Measurements from ENCODE around the gene ITK.

The ITK gene

DNA sequence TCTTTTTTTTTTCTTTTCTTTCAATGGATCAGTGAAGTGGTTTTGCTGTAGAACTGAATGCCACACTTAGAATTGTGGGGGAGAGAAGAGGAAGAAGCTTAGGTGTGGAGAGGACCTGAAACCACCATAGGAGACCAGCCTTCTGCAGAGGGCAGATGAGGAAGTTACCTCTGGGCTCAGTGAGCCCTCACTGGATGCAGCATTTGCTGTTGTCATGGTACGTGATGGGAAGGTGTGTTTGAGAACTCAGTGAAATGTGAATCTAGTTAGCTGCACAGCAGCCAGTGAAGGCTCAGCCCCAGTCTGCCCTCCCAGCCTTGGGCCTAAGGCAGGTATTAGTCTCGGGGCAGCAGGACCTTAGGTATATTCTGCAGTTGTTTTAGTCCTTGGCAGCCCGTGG, 102.8 kb downstream of the ITK start:
- no peak for DNase-seq (ENCODE audit: low read depth)

DNA sequence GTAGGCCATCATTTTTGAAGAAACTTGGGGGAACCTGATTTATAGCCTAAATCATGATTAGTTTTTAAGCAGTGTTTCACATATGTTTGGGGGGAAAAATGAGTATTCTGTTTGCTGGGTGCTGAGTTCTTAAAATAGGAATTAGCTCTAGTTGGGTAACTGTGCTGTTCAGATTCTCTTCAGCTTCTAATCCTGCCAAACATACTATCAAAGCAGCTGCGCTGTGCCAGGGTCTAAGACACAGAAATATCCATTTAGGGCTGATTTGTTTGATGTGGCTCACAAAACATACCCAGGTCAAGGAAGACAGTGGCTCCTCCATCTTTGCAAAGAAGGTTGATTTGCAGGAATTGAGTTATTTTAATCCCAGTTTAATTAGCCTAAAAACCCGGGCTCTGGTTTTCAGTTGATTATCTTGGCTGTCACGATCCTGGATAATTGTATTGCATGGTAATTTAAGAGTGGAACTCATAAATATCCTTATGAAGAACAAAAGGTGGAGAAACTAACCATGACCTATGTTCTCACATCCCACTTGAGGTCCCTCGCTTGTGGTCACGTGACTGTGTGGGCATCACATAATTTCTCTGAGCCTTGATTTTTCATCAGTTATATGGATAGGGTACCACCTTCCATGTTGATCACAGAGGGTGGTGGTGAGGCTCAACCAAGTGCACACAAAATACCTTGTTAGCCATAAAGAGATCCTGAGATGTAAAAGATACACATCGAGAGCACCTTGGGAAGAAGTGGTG, 104.0 kb downstream of the ITK start:
- DNase-seq (ENCODE audit: low read depth), result no peak

DNA sequence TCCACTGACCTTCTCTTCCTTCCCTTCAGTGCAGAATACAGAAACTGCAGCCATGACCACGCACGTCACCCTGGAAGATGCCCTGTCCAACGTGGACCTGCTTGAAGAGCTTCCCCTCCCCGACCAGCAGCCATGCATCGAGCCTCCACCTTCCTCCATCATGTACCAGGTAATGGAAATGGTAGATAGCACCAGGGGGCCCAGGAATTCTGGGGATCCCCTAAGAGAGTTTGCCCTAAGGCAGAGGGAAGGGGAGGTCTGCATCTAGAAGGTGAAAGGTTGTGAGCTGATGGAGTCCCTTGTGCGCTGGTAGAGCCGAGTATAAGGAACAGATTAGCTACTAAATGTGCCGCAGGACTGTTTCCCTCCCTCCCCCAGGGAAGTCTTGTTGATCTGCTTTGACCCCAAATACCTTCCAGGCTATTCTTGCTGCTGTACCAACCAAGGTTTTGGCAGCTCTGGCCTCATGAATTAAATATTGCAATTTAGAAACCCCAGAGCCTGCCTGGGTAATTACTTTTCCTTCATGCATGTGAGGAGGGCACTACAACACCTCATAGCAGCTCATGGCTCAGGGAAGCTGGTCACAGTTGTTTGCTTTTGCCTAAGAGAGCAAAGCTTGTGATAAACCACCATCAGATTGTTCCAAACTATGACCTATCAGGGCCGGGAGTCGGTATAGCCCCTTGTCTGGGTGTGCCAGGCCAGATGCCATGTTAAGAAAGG, 104.8 kb downstream of the ITK start:
- no peak for DNase-seq (ENCODE audit: low read depth)

DNA sequence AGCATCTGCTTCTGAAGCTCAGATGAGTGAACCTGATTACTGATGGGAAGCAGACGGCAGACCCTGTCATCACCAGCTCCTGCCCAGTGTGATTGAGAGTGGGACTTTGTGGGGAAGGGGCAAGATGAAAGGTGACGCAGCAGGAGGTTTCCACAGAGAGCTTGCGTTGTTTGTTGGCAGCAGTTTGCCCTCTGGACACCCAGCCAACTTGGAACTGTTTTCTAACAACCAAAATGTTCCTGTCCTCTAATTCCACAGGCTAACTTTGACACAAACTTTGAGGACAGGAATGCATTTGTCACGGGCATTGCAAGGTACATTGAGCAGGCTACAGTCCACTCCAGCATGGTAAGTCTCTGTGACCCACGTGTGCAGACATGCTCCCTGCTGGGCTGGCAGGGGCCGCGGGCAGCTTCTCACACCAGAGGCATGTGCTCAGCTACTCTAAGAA, 106.1 kb downstream of the ITK start:
- DNase-seq (ENCODE audit: low read depth), result no peak

DNA sequence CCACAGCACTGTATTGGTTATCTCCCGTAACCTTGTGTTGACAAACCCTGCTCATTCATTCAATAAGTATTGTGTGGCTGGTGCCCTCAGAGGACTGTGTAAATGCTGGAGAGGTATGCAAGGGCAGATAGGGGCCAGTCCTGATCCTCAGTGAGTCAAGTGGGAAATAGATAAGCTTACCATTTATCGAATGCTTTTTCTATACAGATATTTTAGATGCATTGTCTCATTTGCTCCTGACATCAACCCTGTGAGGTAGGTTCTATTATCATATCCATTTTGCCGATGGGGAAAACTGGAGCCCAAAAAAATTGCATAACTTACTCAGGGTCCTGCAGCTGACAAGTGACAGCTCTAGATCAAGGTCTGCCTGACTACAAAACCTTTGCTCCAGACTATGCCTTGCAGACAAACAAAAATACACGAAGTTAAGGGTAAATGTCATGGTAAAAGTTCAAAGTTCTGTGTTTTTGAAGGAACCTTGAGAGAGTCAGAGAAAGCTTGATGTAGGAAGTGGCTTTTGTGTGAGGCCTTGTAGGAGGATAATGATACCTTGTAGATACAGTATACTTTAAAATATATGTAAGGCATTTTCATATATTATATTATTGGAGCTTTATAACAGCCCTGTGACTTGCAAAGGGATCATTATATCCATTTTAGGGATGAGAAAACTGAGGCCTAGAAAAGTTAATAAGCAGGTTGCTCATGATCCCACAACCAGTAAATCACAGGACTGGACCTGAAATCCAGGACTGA, 107.9 kb downstream of the ITK start:
- no peak for DNase-seq (ENCODE audit: low read depth)

DNA sequence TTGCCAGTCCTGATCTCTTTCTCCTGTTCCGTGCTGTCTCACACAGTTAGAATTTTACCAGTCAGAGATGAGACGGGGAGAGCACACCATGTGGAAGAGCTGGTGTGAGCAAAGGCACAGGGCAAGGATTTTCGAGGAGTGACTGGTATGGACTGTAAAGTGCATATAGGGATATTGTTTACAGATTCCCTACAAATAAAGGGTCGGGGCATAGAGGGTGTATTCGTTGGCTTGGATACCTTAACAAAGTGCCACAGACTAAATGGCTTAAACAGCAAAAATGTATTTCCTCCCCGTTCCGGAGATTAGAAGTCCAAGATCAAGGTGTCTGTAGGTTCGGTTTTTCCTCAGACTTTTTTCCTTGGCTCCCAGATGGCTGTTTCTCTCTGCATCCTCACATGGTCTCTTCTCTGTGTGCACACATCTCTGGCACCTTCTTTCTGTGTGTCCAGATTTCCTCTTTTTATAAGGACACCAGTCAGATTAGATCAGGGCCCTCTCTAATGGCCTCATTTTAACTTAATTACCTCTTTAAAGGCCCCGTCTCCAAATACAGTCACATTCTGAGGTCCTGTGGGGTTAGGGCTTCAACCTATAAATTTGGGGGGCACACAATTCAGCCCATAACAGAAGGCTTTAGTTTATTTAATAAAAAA, 108.7 kb downstream of the ITK start:
- no peak for DNase-seq (ENCODE audit: low read depth)

DNA sequence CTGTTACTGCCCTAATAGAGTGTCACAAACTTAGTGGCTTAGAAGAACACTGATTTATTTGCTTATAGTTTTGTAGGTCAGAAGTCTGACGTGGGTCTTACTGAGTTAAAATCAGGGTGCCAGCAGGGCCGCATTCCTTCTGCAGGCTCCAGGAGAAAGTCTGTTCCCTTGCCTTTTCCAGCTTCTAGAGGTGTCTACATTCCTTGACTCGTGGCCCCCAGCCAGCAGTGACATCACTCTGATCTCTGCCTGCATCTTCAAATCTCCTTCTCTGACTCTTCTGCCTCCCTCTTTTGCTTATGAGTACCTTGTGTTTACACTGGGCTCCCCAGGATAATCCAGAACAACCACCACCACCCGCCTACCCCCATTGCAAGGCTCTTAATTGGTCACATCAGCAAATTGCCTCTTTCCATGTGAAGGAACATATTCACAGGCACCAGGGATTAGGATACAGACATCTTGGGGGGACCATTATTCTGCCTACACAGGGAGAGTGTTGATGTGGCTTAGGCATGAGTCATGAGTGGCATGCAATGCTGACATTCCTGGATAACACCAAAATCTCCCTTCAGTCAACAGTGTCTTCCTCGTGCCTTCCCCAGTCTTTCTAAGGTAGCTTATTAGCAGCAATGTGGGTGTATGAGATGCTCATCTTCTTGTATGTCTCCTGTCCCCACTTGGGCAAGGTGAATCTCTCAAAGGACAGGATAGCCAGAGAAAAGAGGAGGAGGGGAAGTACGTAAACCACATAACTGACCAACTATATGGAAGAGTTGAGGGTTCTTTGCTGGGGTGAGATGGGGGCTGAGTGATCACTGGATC, 109.7 kb downstream of the ITK start:
- DNase-seq (ENCODE audit: low read depth), result no peak

DNA sequence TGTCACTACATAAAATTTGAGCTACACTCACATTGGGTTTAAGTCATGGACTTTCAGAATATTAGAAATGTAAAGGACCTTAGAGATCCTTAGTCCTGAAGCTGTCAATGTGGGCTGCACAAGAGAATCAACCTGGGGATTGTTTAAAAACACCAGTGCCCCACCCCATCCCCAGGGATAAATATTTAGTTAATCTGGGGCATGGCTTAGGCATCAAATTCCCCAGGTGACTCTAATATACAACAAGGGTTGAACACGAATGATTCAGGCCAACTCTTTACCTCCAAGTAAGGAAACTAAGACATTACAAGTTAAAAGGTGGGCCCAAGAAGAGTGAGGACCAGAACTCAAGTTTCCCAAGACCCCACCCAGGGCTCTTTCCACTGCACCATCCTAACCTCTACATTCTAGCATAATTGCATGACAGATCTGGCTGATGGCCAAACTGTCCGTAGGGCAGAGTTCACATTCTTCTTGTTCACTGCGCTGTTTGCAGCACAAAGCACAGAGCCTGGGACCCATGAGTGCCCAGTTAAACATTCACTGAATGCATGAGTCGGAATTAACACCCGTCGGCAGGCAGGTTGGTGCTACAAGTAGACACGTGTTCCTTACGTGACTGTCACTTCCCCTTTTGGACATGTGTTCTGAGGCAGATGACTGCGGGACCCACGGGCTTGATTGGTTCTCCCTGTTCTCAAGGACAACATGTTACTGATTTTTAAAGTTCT, 110.5 kb downstream of the ITK start:
- DNase-seq (ENCODE audit: low read depth), result no peak

DNA sequence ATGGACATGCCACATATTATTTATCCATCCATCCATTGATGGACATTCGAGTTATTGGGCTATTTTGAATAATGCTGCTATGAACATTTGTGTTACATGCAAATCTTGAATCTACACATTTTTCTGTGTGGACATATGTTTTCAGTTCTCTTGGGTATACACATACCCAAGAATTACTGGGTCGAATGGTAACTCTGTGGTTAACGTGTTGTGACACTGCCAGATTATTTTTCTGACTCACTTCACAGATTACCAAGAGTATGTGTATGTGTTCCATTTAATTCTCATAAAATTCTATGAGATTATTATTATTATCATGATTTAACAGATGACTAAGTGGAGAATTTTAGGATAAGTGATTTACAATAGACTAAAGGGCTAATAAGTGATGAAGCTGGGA, 112.0 kb downstream of the ITK start:
- DNase-seq (ENCODE audit: low read depth), result no peak

DNA sequence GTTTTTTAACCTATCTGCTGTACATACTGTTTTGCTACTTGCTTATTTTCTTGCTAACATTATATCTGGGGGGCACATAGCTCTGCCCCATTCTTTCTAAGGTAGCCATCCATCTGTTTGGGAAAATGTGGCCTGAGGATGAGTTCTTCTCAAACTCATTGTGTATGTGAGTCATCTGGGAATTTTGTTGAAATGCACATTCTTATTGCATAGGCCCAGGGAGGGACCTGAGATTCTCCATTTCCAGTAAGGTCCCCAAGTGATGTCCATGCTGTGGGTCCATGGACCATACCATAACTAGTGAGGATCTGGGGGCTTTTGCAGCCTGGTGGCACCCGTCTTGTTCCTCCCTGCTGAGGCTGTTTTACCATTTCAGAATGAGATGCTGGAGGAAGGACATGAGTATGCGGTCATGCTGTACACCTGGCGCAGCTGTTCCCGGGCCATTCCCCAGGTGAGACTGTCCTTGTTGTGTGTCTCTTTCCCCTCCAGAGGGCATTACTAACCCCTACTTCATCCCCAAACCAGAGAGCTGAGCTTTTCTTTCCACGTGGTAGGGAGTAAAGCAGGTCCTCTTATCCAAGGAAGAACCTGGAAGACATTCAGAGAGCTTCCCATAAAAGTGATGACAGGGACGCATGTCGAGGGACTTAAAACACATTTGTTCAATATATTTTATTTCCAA, 113.9 kb downstream of the ITK start:
- no peak for DNase-seq (ENCODE audit: low read depth)

DNA sequence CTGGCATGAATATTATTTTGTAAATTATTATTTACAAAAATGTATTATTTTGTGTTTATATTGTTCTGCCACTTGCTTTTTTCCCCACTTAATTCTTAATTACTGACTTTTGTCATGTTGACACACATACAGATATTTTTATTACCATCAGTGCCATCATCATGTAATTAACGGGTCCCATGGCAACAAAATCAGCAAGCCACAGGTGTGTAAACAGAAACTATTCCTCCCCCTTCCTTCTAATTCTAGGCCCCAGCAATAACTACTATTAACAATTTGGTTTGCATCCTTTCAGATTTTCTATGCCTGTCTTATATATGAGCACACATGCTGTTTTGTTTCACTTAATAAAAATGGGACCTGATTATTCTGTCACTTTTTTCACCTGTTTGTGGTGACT, 114.6 kb downstream of the ITK start:
- no peak for DNase-seq (ENCODE audit: low read depth)

DNA sequence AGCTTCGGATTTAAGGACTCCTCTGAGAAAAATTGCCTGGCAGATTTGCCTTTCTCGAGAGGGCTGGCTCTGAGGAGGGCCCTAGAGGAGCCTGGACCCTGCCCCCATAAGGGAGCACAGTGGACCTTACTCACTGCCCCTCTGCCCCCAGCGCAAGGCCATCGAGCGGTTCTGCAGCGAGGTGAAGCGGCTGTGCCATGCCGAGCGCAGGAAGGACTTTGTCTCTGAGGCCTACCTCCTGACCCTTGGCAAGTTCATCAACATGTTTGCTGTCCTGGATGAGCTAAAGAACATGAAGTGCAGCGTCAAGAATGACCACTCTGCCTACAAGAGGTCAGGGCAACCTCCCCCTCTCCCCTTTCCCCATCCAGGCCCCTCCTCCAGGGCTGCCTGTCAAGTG, 119.9 kb downstream of the ITK start:
- no peak for DNase-seq (ENCODE audit: low read depth)

DNA sequence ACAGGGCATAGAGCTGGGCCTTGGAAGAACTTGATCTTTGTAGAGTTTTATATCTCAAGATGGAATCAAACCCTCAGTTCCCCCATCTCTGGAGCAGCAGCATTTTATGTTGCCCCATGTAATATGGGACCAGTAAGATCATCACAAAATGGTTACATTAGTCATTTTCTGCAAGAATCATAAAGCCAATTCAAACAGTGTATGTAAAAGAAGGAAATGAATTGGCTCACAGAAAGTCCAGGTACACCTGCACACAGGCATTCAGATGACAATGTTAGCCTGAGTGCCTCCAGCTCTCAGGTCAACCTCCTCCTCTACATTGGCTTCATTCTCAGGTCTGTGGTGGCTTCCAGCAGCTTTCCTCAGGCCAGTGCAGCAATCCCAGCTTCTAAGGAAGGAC, 120.4 kb downstream of the ITK start:
- no peak for DNase-seq (ENCODE audit: low read depth)

DNA sequence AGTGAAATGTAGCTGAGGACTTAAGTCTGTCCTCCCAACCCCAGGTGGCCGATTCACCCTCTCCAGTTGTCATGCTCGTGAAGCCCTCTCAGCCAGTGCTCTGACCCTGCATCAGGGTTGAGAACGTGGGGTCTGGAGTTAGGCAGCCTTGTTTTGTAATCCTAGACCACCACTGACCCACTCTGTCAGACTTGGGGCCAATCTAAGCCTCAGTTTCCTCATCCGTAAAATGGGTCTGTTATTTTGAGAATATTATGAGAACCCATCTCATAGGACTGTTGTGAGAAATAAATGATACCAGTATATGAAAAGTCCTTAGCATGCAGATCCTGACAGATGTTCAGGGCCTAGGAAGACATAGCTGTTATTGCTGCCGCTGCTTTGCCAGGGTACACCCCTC, 122.4 kb downstream of the ITK start:
- no peak for DNase-seq (ENCODE audit: low read depth)

DNA sequence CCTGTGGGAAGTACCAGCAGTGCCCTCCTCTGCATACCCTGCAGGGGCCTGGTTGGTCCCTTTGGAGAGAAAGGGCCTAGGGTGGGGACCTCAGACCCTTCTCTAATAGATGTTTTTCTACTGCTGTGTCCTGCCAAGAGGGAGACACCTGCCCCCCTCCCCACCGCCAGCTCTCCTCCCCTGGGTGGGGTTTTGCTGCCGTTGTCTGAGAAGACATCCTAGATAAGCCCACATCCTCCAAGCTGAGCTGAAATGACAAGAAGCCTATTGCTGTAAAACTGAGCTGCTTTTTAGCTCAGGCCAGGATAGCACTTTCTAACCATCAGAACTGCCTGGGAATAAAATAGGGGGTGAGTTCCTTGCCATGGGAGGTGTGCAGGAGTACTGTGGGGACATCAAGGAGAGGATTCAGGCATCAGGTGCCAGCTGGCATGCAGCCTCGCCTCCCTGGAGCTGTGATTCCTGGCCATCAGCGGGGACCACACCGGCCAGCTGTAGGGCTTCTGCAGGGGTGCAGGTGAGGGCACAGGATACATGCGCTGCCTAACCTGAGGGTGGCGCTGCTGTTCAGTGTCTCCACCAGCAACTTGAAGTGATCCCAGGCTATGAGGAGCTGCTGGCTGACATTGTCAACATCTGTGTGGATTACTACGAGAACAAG, 123.2 kb downstream of the ITK start:
- no peak for DNase-seq (ENCODE audit: low read depth)

Measured in stimulated activated CD8-positive, alpha-beta memory T cell treated with anti-CD3 and anti-CD28 coated beads, Interleukin-15, amount 100 ng/mL, for 24 hours (primary cell).